Liver (tissue), 9 donors: ENCODE data around the gene PIGR. TPM values are rescaled to one million over a fixed set of nuclear protein-coding genes. Genes with fewer than 3 reads are reported as not detected.

Experiments used
- DNase-seq: peaks from one replicate; pipeline ENCODE4 v3.0.0-alpha.2; 2017; ENCODE audit warnings: low spot score
- H3K27ac ChIP-seq, 2 donors: one replicate each; pipeline ENCODE4 v1.7.0; 2013; ENCODE audit warnings: inconsistent platforms in 2 of 2, low read length in 2 of 2, control low read depth in 1 of 2, low read depth in 1 of 2, mild to moderate bottlenecking in 1 of 2
- H3K27me3 ChIP-seq, 4 donors: one replicate each; pipeline versions ENCODE4 v1.6.1 to v1.7.0; 2013; ENCODE audit warnings: low read length in 3 of 4, inconsistent platforms in 1 of 4, mild to moderate bottlenecking in 1 of 4, moderate library complexity in 1 of 4; ENCODE audit not compliant: control insufficient read depth in 4 of 4, insufficient read depth in 4 of 4
- H3K36me3 ChIP-seq, 4 donors: one replicate each; pipeline versions ENCODE4 v1.6.1 to v1.7.0; 2013; ENCODE audit warnings: low read length in 3 of 4, mild to moderate bottlenecking in 3 of 4, low read depth in 1 of 4, moderate library complexity in 1 of 4; ENCODE audit not compliant: control insufficient read depth in 4 of 4, insufficient read depth in 3 of 4
- H3K4me1 ChIP-seq, 4 donors: one replicate each; pipeline versions ENCODE4 v1.6.1 to v1.7.0; 2013; ENCODE audit warnings: low read length in 3 of 4, mild to moderate bottlenecking in 3 of 4, moderate library complexity in 1 of 4; ENCODE audit not compliant: control insufficient read depth in 4 of 4, insufficient read depth in 4 of 4
- H3K4me3 ChIP-seq, 3 donors: one replicate each; pipeline versions ENCODE4 v1.6.1 to v1.7.0; 2013; ENCODE audit warnings: low read length in 3 of 3, control low read depth in 1 of 3, low read depth in 1 of 3, mild to moderate bottlenecking in 1 of 3
- H3K9ac ChIP-seq, 2 donors: one replicate each; pipeline ENCODE4 v1.7.0; 2013; ENCODE audit warnings: low read length in 2 of 2, mild to moderate bottlenecking in 2 of 2, moderate library complexity in 2 of 2, control low read depth in 1 of 2, low read depth in 1 of 2
- H3K9me3 ChIP-seq, 4 donors: one replicate each; pipeline versions ENCODE4 v1.6.1 to v1.7.0; 2013; ENCODE audit warnings: low read length in 3 of 4; ENCODE audit not compliant: control insufficient read depth in 4 of 4
- CTCF ChIP-seq: fragments of 150-350 bp; IDR thresholded peaks from 2 replicates; pipeline ENCODE4 v1.5.1; 2017; ENCODE audit warnings: improper control_type of control experiment, low read depth, low read length; ENCODE audit not compliant: missing input control
- EGR1 ChIP-seq, 2 donors: IDR thresholded peaks; 2 replicates each; pipeline ENCODE4 v1.6.1; 2016 to 2018; ENCODE audit warnings: antibody characterized with exemption in 2 of 2, low read depth in 2 of 2
- FOXA1 ChIP-seq: IDR thresholded peaks from 2 replicates; pipeline ENCODE4 v1.6.1; 2016; ENCODE audit warnings: antibody characterized with exemption
- FOXA2 ChIP-seq: IDR thresholded peaks from 2 replicates; pipeline ENCODE4 v1.6.1; 2016; ENCODE audit warnings: antibody characterized with exemption
- HNF4G ChIP-seq: IDR thresholded peaks from 2 replicates; pipeline ENCODE4 v1.6.1; 2016; ENCODE audit warnings: antibody characterized with exemption
- JUND ChIP-seq, 2 donors: IDR thresholded peaks; 2 replicates each; pipeline ENCODE4 v1.6.1; 2016; ENCODE audit warnings: antibody characterized with exemption in 2 of 2
- REST ChIP-seq: IDR thresholded peaks from 2 replicates; pipeline ENCODE4 v1.6.1; 2016; ENCODE audit warnings: antibody characterized with exemption, mild to moderate bottlenecking
- RXRA ChIP-seq, 2 donors: IDR thresholded peaks; 2 replicates each; pipeline ENCODE4 v1.6.1; 2017 to 2018; ENCODE audit warnings: antibody characterized with exemption in 2 of 2, mild to moderate bottlenecking in 1 of 2
- SP1 ChIP-seq: IDR thresholded peaks from 2 replicates; pipeline ENCODE4 v1.6.1; 2018; ENCODE audit warnings: antibody characterized with exemption, mild to moderate bottlenecking
- TAF1 ChIP-seq: conservative IDR thresholded peaks from 2 replicates; pipeline ENCODE4 v1.6.1; 2016; ENCODE audit warnings: antibody characterized with exemption, mild to moderate bottlenecking
- YY1 ChIP-seq: IDR thresholded peaks from 2 replicates; pipeline ENCODE4 v1.6.1; 2016; ENCODE audit warnings: antibody characterized with exemption, mild to moderate bottlenecking
- ZBTB33 ChIP-seq: IDR thresholded peaks from 2 replicates; pipeline ENCODE4 v1.6.1; 2016; ENCODE audit warnings: antibody characterized with exemption
- WGBS: extraction: QIAGEN DNeasy Blood & Tissue Kit; methylation state at CpG from one replicate; pipeline ENCODE4 v1.1.7; 2013; 5-methylcytosine and 5-hydroxymethylcytosine counted together
- polyA plus RNA-seq, 2 donors: library from polyadenylated mRNA; stranded (reverse) in 1 of 2; unstranded in 1 of 2; fragments of 200-250 nt in 1 of 2; fragments of >200 nt in 1 of 2; fragmentation: Nextera tagmentation in 1 of 2; extraction: Ambion mirVana in 1 of 2; gene quantifications; one replicate each; pipeline versions ENCODE4 v1.2.1 to v1.2.3, GENCODE V29; 2013 to 2015
- total RNA-seq, 2 donors: library from RNA; depleted of rRNA; stranded (reverse); fragments of >200 nt; gene quantifications; one replicate each; pipeline ENCODE4 v1.2.3, GENCODE V29; 2014
- TF ChIP-seq, protein P1 (sequence below): IDR thresholded peaks from 2 replicates; pipeline ENCODE4 v1.6.1; 2016; ENCODE audit warnings: antibody characterized with exemption
- donor health status: healthy.
- donor health status: healthy.
- donor health status: healthy.
- donor health status: healthy.
- donor health status: healthy.

Gene PIGR
- total and polyA plus RNA-seq, 4 donors: 0.09 to 43.3 (median 14.1) TPM

GRCh38 chr1:206987873-206988272 is 41.6 kb upstream of the PIGR start:
- WGBS: 92% methylated on average over 1 of the region's 1 CpG
- H3K36me3 ChIP-seq: no peaks in the 10 kb centered on the region
- no peak for DNase-seq
- peaks cover 0 to 2% (median under 1%) of the 10 kb centered on the region in 4 donors for H3K4me1 ChIP-seq
- no peak overlapping the region for H3K4me3 ChIP-seq
- H3K9ac ChIP-seq: no peak overlapping the region
- H3K27ac ChIP-seq: no peak overlapping the region
- TF ChIP-seq ZBTB33: no peak
- no peak for TF ChIP-seq RXRA (IDR thresholded peaks at IDR 0.05)
- TF ChIP-seq SP1: no peak
- TF ChIP-seq JUND (IDR thresholded peaks at IDR 0.05): no peak
- TF ChIP-seq TAF1: no peak
- TF ChIP-seq HNF4G: no peak
- TF ChIP-seq REST: no peak
- TF ChIP-seq CTCF: no peak
- TF ChIP-seq FOXA1: no peak
- no peak for TF ChIP-seq YY1
- no peaks in the 10 kb centered on the region for H3K9me3 ChIP-seq
- H3K27me3 ChIP-seq: no peaks in the 10 kb centered on the region

DNA sequence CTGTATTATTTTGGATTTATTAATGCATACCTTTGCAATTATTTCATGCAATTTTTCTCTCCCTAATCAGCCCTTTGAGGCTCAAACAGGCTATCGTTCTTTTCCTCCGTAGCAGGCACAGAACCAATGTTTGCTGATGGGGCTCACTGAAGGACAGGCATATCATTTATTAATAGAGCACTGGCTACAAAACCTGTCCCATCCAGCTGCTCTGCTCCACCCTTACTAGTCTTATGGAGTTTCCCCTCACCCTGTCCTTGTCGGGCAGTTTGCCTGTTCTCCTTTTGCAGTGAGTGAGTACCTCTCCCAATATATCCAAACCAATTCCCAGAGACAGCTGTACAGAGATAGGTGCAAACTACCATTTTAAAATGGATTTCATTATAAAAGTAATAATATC is 40.6 kb upstream of the PIGR start:
- Histone ChIP-seq H3K4me3 (no peak overlapping the region), H3K4me1 (no peaks in the 10 kb centered on the region), H3K9ac (no peak overlapping the region), H3K27me3 (no peaks in the 10 kb centered on the region), H3K9me3 (no peaks in the 10 kb centered on the region), H3K36me3 (no peaks in the 10 kb centered on the region), H3K27ac (no peak overlapping the region)
- WGBS: 66% methylated on average over 3 of the region's 3 CpGs
- TF ChIP-seq FOXA2: no peak
- TF ChIP-seq FOXA1: no peak
- no peak for TF ChIP-seq TAF1
- no peak for TF ChIP-seq RXRA (IDR thresholded peaks at IDR 0.05)
- TF ChIP-seq, protein P1, sequence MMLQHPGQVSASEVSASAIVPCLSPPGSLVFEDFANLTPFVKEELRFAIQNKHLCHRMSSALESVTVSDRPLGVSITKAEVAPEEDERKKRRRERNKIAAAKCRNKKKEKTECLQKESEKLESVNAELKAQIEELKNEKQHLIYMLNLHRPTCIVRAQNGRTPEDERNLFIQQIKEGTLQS: no peak
- no peak for TF ChIP-seq HNF4G
- TF ChIP-seq EGR1 (IDR thresholded peaks at IDR 0.05; ENCODE audit: low read depth in 2 of 2): no peak
- no peak for DNase-seq
